PC-9 (cell line): ENCODE data around the gene CTNND2.

Experiments used
- EZH2 ChIP-seq: fragments of 200-600 bp; sonication (generic); IDR thresholded peaks from 2 replicates; pipeline ENCODE4 v1.8.0; 2017; ENCODE audit warnings: antibody characterized with exemption, low read depth
- TF ChIP-seq, protein P1 (sequence below): fragments of 200-600 bp; sonication (generic); conservative IDR thresholded peaks from 2 replicates; pipeline ENCODE4 v1.6.1; 2017; ENCODE audit warnings: mixed run types, antibody characterized with exemption, mild to moderate bottlenecking, moderate library complexity

DNA sequence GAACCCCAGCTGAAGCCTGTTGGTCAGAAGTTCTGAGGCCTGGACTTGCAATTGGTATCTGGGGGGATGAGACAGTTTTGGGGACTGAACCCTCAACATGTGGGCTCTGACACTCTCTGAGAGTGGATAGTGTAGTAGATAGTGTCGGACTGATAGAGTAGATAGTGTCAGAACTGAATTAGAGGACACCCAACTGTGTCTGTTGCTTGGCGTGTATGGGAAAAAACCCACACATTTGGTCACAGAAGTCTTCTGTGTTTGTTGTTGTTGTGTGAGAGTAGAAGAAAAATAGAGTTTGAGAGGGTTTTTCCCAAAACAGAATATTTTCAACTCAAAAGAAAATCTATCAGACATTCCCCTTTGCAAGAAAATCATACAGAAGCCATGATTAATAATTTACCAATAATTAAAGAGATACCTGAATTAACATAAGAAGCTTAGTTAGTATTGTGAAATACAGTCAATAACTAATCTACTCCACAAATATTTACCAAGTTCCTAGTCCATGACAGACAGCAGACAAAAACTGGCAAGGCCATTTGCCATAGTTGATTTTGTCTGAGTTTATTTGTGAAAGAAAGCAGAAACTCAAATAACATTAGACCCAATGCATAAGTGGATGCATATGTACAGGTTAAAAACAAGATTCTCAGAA is 170.9 kb downstream of the CTNND2 start:
- TF ChIP-seq, protein P1, sequence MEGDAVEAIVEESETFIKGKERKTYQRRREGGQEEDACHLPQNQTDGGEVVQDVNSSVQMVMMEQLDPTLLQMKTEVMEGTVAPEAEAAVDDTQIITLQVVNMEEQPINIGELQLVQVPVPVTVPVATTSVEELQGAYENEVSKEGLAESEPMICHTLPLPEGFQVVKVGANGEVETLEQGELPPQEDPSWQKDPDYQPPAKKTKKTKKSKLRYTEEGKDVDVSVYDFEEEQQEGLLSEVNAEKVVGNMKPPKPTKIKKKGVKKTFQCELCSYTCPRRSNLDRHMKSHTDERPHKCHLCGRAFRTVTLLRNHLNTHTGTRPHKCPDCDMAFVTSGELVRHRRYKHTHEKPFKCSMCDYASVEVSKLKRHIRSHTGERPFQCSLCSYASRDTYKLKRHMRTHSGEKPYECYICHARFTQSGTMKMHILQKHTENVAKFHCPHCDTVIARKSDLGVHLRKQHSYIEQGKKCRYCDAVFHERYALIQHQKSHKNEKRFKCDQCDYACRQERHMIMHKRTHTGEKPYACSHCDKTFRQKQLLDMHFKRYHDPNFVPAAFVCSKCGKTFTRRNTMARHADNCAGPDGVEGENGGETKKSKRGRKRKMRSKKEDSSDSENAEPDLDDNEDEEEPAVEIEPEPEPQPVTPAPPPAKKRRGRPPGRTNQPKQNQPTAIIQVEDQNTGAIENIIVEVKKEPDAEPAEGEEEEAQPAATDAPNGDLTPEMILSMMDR: no peak
- TF ChIP-seq EZH2: no peak
